A549 (cell line): Measurements from ENCODE around the gene ATP6V1B1. TPM values are rescaled to one million over a fixed set of nuclear protein-coding genes. Genes with fewer than 3 reads are reported as not detected.

Experiments
- ATAC-seq, 2 experiments: fragments of 200-7000 bp in 1 of 2; fragments of >200 bp in 1 of 2; cut with Nextera tagmentation in 1 of 2; cut with Tn5 transposase in 1 of 2; 3 replicates each; pipeline versions ENCODE4 v1.8.0 to v1.9.1; 2018 to 2020; ENCODE audit warnings: mild to moderate bottlenecking in 1 of 2, moderate library complexity in 1 of 2
- CTCF ChIA-PET: fragments of 300-600 bp; sonication (Branson Sonifier 250); formaldehyde crosslinking; extraction: SDS; loops from one replicate; lab custom pipeline; 2021; ENCODE audit warnings: antibody characterized with exemption, inconsistent platforms; lab: Yijun Ruan, JAX
- POLR2A ChIA-PET: fragments of 350-600 bp; formaldehyde crosslinking; extraction: SDS; loops from one replicate; lab custom pipeline; 2021; ENCODE audit warnings: antibody characterized with exemption, inconsistent platforms; lab: Yijun Ruan, JAX
- DNase-seq, 2 experiments: peaks; one replicate each; pipeline versions ENCODE4 v3.0.0 to v3.0.0-alpha.2; 2011 to 2016; ENCODE audit warnings: low read depth in 1 of 2, low spot score in 1 of 2
- FAIRE-seq: peaks from 2 replicates; lab custom pipeline; 2011; peaks lifted over from hg19 to GRCh38; lab: Jason Lieb, UNC
- H3K27ac ChIP-seq, 2 experiments: fragments of >200 bp; sonication (Bioruptor Twin); formaldehyde crosslinking; 3 replicates each; pipeline ENCODE4 v1.5.1; 2016 to 2017
- H3K4me1 ChIP-seq: fragments of >200 bp; sonication (Bioruptor Twin); formaldehyde crosslinking; 3 replicates; pipeline ENCODE4 v1.6.1; 2016
- H3K4me2 ChIP-seq: fragments of >200 bp; sonication (Bioruptor Twin); formaldehyde crosslinking; 3 replicates; pipeline ENCODE4 v1.6.1; 2016
- H3K4me3 ChIP-seq: fragments of >200 bp; sonication (Bioruptor Twin); formaldehyde crosslinking; 3 replicates; pipeline ENCODE4 v1.5.1; 2016
- H3K9me3 ChIP-seq: fragments of >200 bp; sonication (Bioruptor Twin); formaldehyde crosslinking; 3 replicates; pipeline ENCODE4 v1.6.1; 2016
- BCL3 ChIP-seq: fragments of >200 bp; sonication (Bioruptor Twin); formaldehyde crosslinking; IDR thresholded peaks from 3 replicates; pipeline ENCODE4 v1.6.1; 2016
- CBX8 ChIP-seq: fragments of 200-600 bp; sonication (generic); IDR thresholded peaks from 2 replicates; pipeline ENCODE4 v1.6.1; 2016
- E2F6 ChIP-seq: IDR thresholded peaks from 2 replicates; pipeline ENCODE4 v1.6.1; 2012; ENCODE audit warnings: low read depth, borderline replicate concordance
- EHF ChIP-seq: fragments of 250-450 bp; sonication (Bioruptor Pico); IDR thresholded peaks from 2 replicates; pipeline ENCODE4 v1.5.0; 2020; ENCODE audit warnings: mild to moderate bottlenecking
- EHMT2 ChIP-seq: fragments of 200-600 bp; sonication (generic); IDR thresholded peaks from 2 replicates; pipeline ENCODE4 v1.6.1; 2016; ENCODE audit warnings: antibody characterized with exemption, low read depth, mild to moderate bottlenecking, moderate library complexity
- ELK1 ChIP-seq: fragments of 150-350 bp; IDR thresholded peaks from 2 replicates; pipeline ENCODE4 v1.6.1; 2014; ENCODE audit warnings: low read depth, mild to moderate bottlenecking, low read length
- ESRRA ChIP-seq: fragments of 150-350 bp; IDR thresholded peaks from 2 replicates; pipeline ENCODE4 v1.6.1; 2014; ENCODE audit warnings: mild to moderate bottlenecking, low read length, borderline replicate concordance
- FOSB ChIP-seq: fragments of 250-450 bp; sonication (Bioruptor Pico); IDR thresholded peaks from 2 replicates; pipeline ENCODE4 v1.5.0; 2020; ENCODE audit warnings: mild to moderate bottlenecking, moderate library complexity
- FOSL2 ChIP-seq, 2 experiments: fragments of 450-650 bp in 1 of 2; fragments of >200 bp in 1 of 2; sonication (Bioruptor Twin) in 1 of 2; formaldehyde crosslinking; IDR thresholded peaks; 2 replicates each; pipeline versions ENCODE4 v1.5.0 to v1.6.1; 2016 to 2020; ENCODE audit warnings: mild to moderate bottlenecking in 1 of 2, moderate library complexity in 1 of 2
- HDAC2 ChIP-seq: fragments of 200-600 bp; sonication (generic); IDR thresholded peaks from 2 replicates; pipeline ENCODE4 v1.6.1; 2016
- HMGXB4 ChIP-seq: fragments of 250-450 bp; sonication (Bioruptor Pico); IDR thresholded peaks from 2 replicates; pipeline ENCODE4 v1.5.0; 2021; ENCODE audit warnings: mild to moderate bottlenecking, moderate library complexity, borderline replicate concordance
- HOXB5 ChIP-seq: fragments of 250-450 bp; sonication (Bioruptor Pico); IDR thresholded peaks from 2 replicates; pipeline ENCODE4 v1.5.0; 2020; ENCODE audit warnings: mild to moderate bottlenecking, moderate library complexity
- KDM1A ChIP-seq: fragments of 200-600 bp; sonication (generic); IDR thresholded peaks from 2 replicates; pipeline ENCODE4 v1.6.1; 2016; ENCODE audit warnings: low read depth, mild to moderate bottlenecking
- KDM5A ChIP-seq: fragments of 200-600 bp; sonication (generic); IDR thresholded peaks from 2 replicates; pipeline ENCODE4 v1.6.1; 2016; ENCODE audit warnings: antibody characterized with exemption, mild to moderate bottlenecking
- MAFK ChIP-seq: fragments of 450-650 bp; IDR thresholded peaks from 2 replicates; pipeline ENCODE4 v1.6.1; 2014; ENCODE audit not compliant: partially characterized antibody
- NFE2L2 ChIP-seq: fragments of 150-350 bp; conservative IDR thresholded peaks from 2 replicates; pipeline ENCODE4 v1.6.1; 2014; ENCODE audit warnings: low read length
- NPAS2 ChIP-seq: fragments of 250-450 bp; sonication (Bioruptor Pico); IDR thresholded peaks from 2 replicates; pipeline ENCODE4 v1.8.0; 2022; ENCODE audit warnings: mild to moderate bottlenecking, moderate library complexity, borderline replicate concordance
- PBX3 ChIP-seq: IDR thresholded peaks from 2 replicates; pipeline ENCODE4 v1.6.1; 2012
- RARB ChIP-seq: fragments of 250-450 bp; sonication (Bioruptor Pico); IDR thresholded peaks from 2 replicates; pipeline ENCODE4 v1.8.0; 2021; ENCODE audit warnings: mild to moderate bottlenecking, moderate library complexity
- REST ChIP-seq: fragments of 200-600 bp; sonication (generic); IDR thresholded peaks from 2 replicates; pipeline ENCODE4 v1.6.1; 2016; ENCODE audit warnings: antibody characterized with exemption, mild to moderate bottlenecking, moderate library complexity
- SMC3 ChIP-seq: fragments of >200 bp; sonication (Bioruptor Twin); formaldehyde crosslinking; IDR thresholded peaks from 3 replicates; pipeline ENCODE4 v1.6.1; 2018; ENCODE audit warnings: inconsistent platforms
- SREBF2 ChIP-seq: fragments of 450-650 bp; IDR thresholded peaks from 2 replicates; pipeline ENCODE4 v1.6.1; 2014; ENCODE audit warnings: mild to moderate bottlenecking, moderate library complexity
- TFCP2L1 ChIP-seq: fragments of 250-450 bp; sonication (Bioruptor Pico); IDR thresholded peaks from 2 replicates; pipeline ENCODE4 v1.5.0; 2021; ENCODE audit warnings: mild to moderate bottlenecking
- ZNF302 ChIP-seq: fragments of 250-450 bp; sonication (Bioruptor Pico); IDR thresholded peaks from 2 replicates; pipeline ENCODE4 v1.9.0; 2021; ENCODE audit warnings: inconsistent platforms, mild to moderate bottlenecking, moderate library complexity
- ZSCAN20 ChIP-seq: fragments of 250-450 bp; sonication (Bioruptor Pico); IDR thresholded peaks from 2 replicates; pipeline ENCODE4 v1.8.0; 2022; ENCODE audit warnings: mild to moderate bottlenecking, moderate library complexity
- WGBS: methylation state at CpG from one replicate; pipeline ENCODE4 v1.1.6; 2017; ENCODE audit errors: missing lambda C conversion rate; 5-methylcytosine and 5-hydroxymethylcytosine counted together
- polyA plus RNA-seq, 4 experiments: library from polyadenylated mRNA; depleted of rRNA in 3 of 4; stranded (reverse); fragments of >200 nt; fragmentation: RNase III in 1 of 4; extraction: RNeasy Plus Mini Kit Qiagen cat#74134 plus additional on column Dnase treatment in 1 of 4; gene quantifications; 2 replicates in 3 of 4; 3 replicates in 1 of 4; pipeline ENCODE4 v1.2.3, GENCODE V29; 2011 to 2017

ATP6V1B1 gene
- polyA plus RNA-seq, 2 of the 4 experiments (the other 2 are of a cell fraction): 1.9 to 2.5 TPM

- Histone ChIP-seq H3K27ac (no peak overlapping the region), H3K4me2 (no peak overlapping the region), H3K4me1 (peaks cover 11% of the 10 kb centered on the region; the same call in 2 of the 3 replicates), H3K9me3 (no peaks in the 10 kb centered on the region), H3K4me3 (no peak overlapping the region)
- no peak for TF ChIP-seq HMGXB4 (CRISPR knock-in tag)
- TF ChIP-seq REST: no peak
- TF ChIP-seq KDM1A: no peak
- no peak for TF ChIP-seq ELK1
- no peak for TF ChIP-seq MAFK
- TF ChIP-seq HDAC2: no peak
- no peak for TF ChIP-seq KDM5A
- no peak for TF ChIP-seq ZNF302
- no peak for TF ChIP-seq ZSCAN20 (CRISPR knock-in tag)
- TF ChIP-seq E2F6: no peak
- TF ChIP-seq SREBF2: no peak
- no peak for TF ChIP-seq NPAS2 (CRISPR knock-in tag)
- no peak for TF ChIP-seq EHMT2
- TF ChIP-seq HOXB5: no peak
- no peak for TF ChIP-seq ESRRA
- no peak for TF ChIP-seq EHF
- no peak for TF ChIP-seq TFCP2L1 (CRISPR knock-in tag)
- no peak for TF ChIP-seq FOSL2 (IDR thresholded peaks at IDR 0.05)
- no peak for TF ChIP-seq FOSL2 (CRISPR knock-in tag; IDR thresholded peaks at IDR 0.05)
- no peak for TF ChIP-seq NFE2L2
- TF ChIP-seq RARB (CRISPR knock-in tag): no peak
- ChIA-PET CTCF (interaction anchor here (0.7 to 1.4 kb wide), 2 partner anchors 75 to 100 kb away, joined by 3 read pairs; no protein-coding TSS in a partner anchor), POLR2A (no interaction called here)
- ATAC-seq (no peak), DNase-seq (no peak), FAIRE-seq (no peak)
- WGBS: 87% methylated on average over 5 of the region's 5 CpGs
Observed at GRCh38 chr2:70889716-70890037, 46.0 kb upstream of the ATP6V1B1 start.

- no peak for FAIRE-seq
- TF ChIP-seq BCL3 (no peak), HMGXB4 (CRISPR knock-in tag) (no peak), HOXB5 (no peak), E2F6 (no peak), FOSB (CRISPR knock-in tag) (no peak), NPAS2 (CRISPR knock-in tag) (no peak), SMC3 (no peak), CBX8 (no peak), PBX3 (no peak)
Observed at GRCh38 chr2:70890469-70891065, 45.1 kb upstream of the ATP6V1B1 start.

More at GRCh38 chr2:70890469-70891065, 45.1 kb upstream of the ATP6V1B1 start:
- no peak overlapping the region for H3K4me2 ChIP-seq
- no peaks in the 10 kb centered on the region for H3K9me3 ChIP-seq
- WGBS: 46% methylated on average over 5 of the region's 5 CpGs
- peak in 1 of 2 experiments; percentile 26; a peak in 3 of 6 replicates for ATAC-seq
- no peak overlapping the region for H3K27ac ChIP-seq
- ChIA-PET CTCF (interaction anchor here (0.8 to 1.4 kb wide), 4 partner anchors 28 to 588 kb away, joined by 3 read pairs; partner anchors contain the start of gene FAM136A), POLR2A (no interaction called here)
- DNase-seq: no peak
- H3K4me1 ChIP-seq: peaks cover 11% of the 10 kb centered on the region; the same call in 2 of the 3 replicates
- no peak overlapping the region for H3K4me3 ChIP-seq
